GM12864 (cell line): ENCODE data around the gene PELI2.
A peak's percentile ranks its signal among the peaks of the same experiment; 100 is the strongest.

Experiments used
- DNase-seq: peaks from one replicate; pipeline ENCODE4 v3.0.0-alpha.2; 2011; ENCODE audit warnings: low read depth
- H3K4me3 ChIP-seq: 2 replicates; pipeline ENCODE4 v1.5.1; 2011; ENCODE audit warnings: mild to moderate bottlenecking, low read depth, low read length, control low read depth
- CTCF ChIP-seq: IDR thresholded peaks from 2 replicates; pipeline ENCODE4 v1.5.1; 2011; ENCODE audit warnings: low read depth, mild to moderate bottlenecking, moderate library complexity, low read length, control low read depth, inconsistent platforms; ENCODE audit errors: missing control alignments

Gene PELI2

DNA sequence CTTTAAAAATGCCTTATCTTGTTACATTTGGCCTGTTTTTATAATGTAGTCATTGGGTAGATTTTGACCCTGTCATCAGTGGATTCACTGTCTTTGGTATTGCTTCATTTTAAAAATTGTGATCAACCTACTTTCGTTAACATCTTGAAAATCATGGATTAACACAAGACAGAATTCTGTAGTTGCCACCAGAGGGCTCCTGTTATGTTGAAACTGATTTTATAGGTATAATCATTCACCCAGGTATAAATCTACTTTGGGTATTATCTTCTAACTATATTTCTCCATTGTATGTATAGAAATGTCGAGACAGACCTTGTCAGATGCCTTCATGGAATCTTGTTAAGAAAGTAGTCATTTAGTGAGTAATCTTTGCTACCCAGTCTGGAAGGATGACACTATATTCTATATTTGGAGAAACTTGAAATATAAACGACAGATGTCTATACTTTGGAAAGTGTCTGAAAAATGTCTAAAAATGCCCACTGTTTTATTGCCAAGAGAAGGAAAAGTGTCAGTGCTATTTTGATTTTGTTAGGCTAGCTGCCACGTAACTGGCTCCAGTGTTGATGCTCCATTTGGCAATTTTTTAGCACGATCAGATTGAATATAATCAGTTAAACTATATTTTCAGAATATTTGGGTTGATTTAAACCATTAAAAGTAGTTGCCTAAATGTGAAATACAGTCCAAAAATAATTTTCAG lies 129.4 kb downstream of the PELI2 start:
- TF ChIP-seq CTCF = peak; percentile 20
- no peak overlapping the region for H3K4me3 ChIP-seq
- DNase-seq = no peak

- H3K4me3 ChIP-seq = no peak overlapping the region
- TF ChIP-seq CTCF = no peak
- DNase-seq = no peak
These were observed 130.2 kb downstream of the PELI2 start for GRCh38 chr14:56248442-56248841.

- no peak for DNase-seq
- no peak overlapping the region for H3K4me3 ChIP-seq
- no peak for TF ChIP-seq CTCF
These were observed 142.8 kb downstream of the PELI2 start for GRCh38 chr14:56261046-56261445.

GRCh38 chr14:56262530-56262929 lies 144.3 kb downstream of the PELI2 start:
- no peak overlapping the region for H3K4me3 ChIP-seq
- DNase-seq = no peak
- TF ChIP-seq CTCF = no peak

DNA sequence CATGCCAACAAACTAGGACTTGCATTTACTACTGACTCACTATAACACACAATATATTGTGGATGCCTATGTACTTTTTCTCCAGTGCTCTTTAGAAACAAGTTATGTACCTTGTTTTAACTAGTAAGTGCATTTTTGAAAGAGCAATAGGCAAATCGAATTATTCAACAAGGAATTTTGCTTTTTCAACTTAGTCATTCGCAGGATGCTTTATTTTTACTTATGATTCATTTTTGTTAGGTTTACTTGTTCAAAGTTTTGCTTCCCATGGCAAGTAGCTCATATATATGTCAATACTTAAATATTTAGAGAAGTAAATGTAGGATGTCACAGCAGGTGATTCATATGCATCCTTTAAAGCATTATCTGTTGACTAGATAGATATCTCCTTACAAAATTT lies 149.8 kb downstream of the PELI2 start:
- no peak for TF ChIP-seq CTCF
- no peak for DNase-seq
- H3K4me3 ChIP-seq = no peak overlapping the region

GRCh38 chr14:56268673-56269072 lies 150.5 kb downstream of the PELI2 start:
- TF ChIP-seq CTCF = no peak
- no peak overlapping the region for H3K4me3 ChIP-seq
- DNase-seq = no peak

DNA sequence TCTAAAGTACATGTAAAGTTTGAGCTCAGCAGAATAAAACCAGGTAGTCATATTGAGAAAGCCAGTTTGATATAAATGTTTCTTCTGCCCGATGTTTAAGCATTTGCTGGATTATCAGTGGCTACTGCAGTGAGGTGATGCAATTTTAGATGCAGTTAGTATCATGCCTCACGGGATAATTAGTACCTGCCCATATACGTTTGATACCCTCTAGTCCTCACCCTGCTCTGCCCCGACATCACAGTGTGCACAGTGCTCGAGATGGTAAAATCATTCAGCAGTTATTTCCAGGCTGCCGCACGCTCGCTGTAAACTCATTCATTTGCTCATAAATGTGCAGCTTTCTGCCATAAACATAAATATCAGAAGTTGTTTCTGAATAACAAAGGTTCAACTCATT lies 152.7 kb downstream of the PELI2 start:
- H3K4me3 ChIP-seq = no peak overlapping the region
- no peak for TF ChIP-seq CTCF
- no peak for DNase-seq
